HG02678 (cell line): ENCODE measurements around the gene CACNB1.

ENCODE experiments used
- ATAC-seq: cut with Tn5 transposase; IDR thresholded peaks from one replicate; pipeline ENCODE4 v1.9.1; 2021; ENCODE audit warnings: mild to moderate bottlenecking, moderate library complexity; ENCODE audit not compliant: unreplicated experiment

Gene CACNB1

DNA sequence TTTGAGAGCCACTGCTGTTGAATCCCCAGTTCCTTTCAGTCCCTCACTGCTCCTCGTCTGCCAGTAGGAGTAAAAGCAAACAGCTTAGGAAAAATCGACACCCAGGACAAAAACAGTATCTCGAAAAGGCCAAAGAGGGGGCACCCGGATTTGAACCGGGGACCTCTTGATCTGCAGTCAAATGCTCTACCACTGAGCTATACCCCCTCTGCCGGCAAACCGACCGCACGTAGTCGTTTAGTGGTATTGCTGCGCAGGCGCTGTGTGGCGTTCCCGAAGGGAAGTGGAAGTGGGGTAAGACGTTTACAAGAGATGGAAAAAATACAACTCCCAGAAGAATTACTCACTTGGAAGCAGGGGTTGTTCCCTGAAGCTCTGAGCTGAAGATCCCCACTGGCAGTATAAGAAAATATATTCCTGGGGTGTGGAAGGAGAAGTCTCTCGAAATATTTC is 43.8 kb downstream of the CACNB1 start:
- no peak for ATAC-seq

DNA sequence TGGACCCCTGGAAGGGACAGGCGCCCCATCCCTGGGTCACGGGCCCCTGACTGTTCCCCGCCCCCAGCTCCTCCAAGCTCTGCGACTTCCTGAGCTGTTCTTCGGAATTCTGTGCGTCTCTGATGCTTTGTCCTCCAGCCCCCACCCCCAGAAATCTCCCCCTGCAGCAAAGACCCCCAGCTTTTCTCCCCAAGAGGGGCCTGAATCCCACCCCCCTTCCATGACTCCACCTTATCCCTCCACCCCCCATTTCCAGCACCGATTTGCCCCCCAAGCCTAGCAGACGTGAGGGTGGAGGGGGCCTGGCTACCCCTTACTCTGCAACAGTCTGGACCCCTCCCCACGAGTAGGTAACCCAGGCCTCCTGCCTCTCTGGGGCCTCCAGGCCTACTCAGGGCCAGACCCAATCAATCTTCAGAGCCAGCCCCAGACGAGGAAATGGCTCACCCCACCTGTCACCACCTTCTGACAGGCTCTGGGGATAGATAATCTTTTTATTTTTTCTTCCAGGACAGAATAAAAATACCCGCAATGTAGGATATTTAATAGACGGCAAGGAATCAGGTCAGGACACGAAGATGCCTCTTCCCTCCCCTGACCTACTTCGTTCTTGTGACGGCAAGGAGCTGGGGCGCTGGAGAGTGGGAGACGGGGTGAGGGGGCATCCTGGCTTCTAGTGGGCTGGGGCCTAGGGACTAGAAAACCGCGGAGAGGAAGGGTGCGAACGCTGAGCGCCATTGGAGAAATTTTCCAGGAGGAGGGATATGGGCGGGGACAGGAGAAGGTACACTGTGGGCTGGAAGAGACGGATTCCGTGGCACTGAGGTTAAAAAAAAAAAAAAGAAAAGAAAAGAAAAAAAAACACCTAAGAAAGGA is 45.3 kb downstream of the CACNB1 start:
- no peak for ATAC-seq

DNA sequence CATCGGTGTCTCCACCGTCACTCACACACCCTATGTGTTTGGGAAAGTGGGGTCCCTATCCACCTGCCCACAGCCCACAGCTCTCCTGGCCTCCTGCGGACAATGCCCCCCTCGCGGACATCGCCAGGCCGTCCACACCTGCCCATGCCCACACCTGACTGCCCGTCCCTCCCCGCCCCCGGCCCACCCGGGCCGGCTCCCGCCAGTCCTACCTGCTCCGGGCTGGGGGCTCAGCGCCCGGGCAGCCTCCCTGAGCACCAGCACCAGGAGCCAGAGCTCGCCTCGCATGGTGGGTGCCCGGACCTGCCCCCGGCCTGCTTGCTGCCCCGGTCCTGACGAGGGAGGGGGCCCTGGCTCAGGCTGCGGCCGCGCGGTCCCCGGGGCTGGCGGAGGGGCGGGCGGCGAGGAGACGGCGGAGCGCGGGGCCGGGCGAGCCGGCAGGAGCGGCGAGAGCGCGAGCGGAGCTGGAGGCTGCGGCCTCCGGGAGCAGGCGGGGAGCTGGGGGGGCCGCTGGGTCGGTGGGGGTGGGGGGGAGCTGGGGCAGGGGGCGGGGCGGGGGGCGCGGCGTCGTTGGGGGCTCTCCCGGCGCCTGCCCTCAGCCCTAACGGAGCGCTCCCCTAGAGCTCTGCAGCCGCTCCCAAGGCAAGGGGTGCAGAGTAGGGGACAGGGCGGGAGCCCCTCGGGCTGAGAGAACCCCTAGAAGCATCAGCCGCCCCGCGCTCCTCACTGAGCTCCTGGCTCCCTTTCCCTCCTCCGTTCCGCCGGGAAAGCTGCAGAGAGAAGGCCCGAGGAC is 46.1 kb downstream of the CACNB1 start, which contains the start of gene PLXDC1:
TSS of gene PLXDC1 (minus strand) at position 488 of the 793 bp plus-strand sequence. CDS start at position 288, 200 bp downstream.
- ATAC-seq: no peak

DNA sequence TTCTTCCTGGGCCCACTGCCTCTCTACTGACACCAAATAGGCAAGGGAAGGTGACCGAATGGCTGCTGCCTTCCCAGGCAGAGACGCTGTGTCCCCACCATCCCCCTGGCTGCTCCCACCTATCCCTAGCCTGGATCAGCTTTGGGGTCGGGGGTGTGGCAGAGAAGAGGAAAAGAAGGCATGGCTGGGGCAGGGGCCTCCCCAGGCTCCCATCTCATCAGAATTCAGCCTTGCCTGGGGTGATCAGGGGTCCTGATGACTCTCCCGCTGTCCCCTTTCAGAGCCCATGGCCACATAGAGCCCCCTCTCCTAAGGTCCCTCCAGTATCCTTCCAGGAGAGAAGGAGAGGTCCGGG is 46.7 kb downstream of the CACNB1 start:
- ATAC-seq: no peak

DNA sequence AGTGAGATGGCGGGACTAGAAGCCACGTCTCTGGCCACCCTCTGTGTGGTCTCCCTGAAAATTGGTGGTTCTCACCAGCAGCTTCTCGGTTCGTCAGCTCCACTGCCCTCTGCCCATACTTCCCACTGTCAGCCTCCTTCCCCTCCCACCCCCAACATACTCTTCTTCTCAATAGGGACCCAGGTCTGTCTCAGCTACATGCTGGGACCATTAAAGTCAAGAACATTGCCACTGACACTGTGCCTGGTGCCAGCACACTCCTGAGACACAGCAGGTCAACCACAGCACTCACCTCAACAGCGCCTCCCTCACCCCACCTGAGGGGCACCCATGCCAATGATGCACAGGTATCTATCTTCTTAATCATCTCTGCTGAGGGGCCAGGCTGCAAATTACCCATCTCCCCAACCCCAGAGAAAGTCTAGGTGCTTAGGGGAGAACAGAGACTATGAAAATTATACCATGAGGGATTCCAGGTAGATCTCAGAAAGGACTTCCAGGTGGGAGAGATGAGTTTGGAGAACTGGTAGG is 47.3 kb downstream of the CACNB1 start:
- no peak for ATAC-seq

DNA sequence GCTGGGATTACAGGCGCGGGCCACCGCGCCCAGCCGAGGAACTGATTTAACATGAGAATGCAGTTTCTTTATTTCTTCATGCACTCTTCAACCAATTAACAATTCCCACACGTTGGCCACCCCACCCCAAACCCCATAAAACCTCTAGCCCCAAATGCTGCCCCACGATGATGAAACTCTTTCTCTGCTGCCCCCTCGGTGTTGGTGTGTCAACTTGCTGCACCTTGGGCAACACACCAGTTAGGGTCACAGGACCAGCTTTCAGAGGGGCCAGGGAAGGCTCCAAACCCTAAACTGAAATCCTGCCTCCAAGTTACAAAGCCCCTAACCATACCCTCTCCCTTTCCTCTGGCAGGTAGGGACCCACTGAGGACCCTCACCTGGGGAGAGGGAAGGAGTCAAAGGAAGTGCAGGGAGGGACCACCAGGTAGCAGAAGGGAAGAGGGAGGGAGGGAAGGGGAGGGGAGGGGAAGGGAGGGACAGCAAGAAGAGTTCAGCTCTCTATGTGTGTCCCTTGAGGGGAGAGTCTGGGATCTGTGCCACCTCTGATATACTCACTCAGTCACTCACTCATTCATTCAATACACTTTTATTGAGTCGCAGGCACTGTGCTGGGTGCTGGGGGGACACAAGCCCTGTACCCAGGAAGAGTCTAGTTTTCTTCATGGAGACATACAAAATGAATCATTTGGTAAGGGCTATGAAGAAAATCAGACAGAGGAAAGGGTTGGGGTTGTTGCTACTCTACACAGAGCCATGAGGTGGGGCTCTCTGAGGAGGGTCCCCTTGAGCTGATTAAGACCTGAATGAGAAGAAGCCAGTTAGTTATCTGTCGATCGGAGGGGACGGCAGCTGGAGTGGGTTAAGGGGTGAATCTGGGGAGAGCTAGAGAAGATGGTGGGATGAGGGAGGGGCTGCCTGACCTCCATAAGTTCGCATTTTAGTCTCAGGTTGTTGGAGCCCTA is 50.0 kb downstream of the CACNB1 start:
- no peak for ATAC-seq

DNA sequence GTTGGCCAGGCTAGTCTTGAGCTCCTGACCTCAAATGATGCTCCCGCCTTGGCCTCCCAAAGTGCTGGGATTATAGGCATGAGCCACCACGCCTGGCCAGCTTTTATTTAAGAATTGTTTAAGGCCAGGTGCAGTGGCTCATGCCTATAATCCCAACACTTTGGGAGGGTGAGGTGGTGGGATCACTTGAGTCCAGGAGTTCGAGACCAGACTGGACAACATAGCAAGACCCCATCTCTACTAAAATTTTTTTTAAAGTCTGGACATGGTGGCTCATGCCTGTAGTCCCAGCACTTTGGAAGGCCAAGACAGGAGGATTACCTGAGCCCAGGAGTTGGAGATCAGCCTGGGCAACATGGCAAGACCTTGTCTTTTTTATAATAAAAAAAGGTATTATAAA is 51.2 kb downstream of the CACNB1 start:
- no peak for ATAC-seq

DNA sequence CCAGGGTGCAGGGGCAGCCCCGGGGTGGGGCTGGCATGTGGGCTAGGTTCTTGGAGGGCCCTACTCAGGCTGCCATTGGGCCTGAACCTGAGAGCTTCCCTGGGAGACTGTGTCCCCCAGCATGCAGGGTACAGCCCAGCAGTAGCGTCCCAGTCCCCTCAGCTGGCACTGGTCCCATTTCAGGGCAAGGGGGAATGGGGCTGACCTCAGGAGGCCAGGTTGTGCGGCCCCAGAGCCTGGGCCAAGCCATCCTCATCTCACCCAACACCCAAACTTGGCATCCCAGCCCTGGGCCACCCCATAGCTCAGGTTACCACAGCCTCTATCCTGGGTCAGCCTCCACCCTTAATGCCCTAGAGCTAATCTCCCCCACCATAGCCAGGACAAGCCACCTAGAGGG is 52.3 kb downstream of the CACNB1 start:
- ATAC-seq: no peak

DNA sequence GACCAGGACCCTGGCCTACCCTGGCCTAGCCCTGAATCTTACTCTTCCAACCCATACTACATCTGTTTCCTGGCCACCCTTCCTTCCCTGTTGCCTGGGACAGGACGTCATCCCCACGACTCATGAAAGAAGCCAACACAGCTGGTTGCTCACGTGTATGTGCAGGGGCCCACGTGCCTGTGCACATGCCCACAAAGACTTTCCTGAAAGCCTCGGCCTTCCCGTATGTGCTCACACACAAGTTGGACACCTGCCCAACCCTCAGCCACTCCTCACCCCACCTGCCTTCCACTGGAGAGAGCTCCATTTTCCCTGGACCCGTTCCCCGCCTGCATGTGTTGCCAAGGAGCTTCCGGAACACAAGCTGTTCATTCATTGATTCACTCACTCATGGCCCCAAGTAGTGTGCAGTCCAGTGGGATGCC is 53.0 kb downstream of the CACNB1 start:
- no peak for ATAC-seq

DNA sequence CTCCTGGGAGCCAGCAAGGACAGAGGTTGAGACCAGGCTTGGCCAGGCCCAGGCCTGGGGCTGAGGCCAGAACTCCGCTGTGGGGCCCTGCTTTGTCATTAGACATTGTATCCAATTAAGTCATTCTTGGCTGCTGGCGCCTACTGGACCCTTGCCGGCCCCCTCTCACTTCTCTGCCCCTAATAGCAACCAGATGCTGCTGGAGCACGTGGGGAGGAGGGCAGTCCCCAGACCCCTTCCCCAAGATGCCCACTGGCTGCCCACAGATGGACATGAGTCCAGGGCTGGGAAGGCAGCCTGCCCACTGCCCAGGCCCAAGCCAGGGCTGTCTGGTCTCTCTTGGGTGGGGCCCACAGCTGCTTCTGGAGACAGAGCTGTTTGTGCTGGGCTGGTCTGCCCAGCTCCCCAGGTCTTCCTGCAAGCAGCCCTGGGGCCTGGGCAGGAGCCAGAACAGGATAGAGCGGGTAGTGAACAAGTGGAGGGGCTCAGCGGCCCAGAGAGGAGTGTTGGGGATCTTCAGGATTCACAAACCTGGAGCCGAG is 53.8 kb downstream of the CACNB1 start:
- no peak for ATAC-seq

DNA sequence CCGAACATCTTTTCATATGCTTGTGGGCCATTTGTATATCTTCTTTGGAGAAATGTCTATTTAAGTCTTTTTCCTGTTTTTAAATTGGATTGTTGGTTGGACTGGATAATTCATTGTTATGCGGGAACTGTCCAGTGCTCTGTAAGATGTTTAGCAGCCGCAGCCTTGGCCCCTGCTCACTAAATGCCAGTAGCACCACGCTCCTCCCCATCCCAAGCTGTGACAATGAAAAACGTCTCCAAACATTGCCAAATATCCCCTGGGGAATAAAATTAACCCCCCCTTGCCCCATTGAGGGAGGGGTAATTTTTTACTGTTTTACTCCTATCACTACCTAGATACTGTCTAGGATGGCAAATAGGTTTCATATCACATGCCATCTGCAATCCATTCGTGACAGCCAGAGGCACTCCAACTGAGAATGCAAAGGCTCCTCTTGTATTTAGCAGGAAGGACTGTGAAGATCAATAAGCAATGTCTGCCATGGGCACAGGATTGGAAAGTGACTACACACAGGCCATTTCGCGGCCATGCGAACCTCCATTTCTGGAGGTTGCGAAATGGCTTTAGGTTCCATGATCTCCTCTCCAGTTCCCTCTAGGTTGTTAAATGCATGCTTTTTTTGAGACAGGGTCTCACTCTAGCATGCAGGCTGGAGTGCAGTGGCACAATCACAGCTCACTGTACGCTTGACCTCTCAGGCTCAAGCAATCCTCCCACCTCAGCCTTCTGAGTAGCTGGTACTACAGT is 55.4 kb downstream of the CACNB1 start:
- no peak for ATAC-seq

DNA sequence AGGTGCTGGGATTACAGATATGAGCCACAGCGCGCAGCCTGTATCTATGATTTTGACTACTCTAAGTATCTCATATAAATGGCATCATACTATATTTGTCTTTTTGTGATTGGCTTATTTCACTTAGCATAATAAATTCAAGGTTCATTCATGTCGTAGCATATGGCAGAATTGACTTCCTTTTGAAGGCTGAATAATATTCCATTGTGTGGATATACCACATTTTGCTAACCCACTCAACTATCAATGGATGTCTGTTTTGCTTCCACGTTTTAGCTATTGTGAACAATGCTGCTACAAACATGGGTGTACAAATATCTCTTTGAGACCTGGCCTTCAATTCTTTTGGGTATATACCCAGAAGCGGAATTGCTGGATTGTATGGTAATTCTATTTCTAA is 56.2 kb downstream of the CACNB1 start:
- no peak for ATAC-seq

DNA sequence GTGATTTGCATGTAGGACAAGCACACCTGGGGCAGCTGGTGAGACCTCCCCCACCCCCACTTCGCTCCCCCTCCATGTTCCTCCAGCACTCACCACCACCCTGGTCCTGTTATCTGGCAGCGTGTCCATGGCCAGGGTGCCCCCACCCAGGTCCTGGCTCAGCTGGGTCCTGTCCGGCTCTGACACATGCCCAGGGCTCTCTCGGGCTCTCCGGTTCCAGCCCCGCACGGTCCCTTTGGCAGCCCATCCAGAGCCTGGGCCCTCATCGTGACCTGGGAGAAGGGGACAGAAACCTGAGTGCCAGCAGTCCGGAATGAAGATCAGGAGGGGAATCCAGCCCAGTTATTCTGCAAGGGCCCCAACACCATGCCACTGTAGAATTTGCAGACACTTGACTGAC is 57.9 kb downstream of the CACNB1 start:
- no peak for ATAC-seq

DNA sequence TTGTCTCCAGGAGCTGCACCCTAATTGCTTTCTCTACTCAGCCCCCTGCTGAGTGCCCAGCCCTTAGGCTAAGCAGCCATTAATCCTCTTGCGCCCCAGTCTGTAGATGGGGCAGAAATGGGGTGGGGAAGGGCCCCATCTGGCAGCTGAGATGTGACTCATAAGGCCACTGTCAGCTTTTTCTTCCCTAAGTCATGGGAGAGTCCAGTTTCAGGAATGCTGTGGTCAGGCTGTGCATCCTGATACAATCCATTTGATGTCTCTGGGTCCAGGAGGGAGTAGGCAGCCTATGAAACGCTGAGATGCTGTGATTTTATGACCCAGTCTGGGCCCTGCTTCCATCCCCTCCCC is 58.3 kb downstream of the CACNB1 start:
- ATAC-seq: no peak

DNA sequence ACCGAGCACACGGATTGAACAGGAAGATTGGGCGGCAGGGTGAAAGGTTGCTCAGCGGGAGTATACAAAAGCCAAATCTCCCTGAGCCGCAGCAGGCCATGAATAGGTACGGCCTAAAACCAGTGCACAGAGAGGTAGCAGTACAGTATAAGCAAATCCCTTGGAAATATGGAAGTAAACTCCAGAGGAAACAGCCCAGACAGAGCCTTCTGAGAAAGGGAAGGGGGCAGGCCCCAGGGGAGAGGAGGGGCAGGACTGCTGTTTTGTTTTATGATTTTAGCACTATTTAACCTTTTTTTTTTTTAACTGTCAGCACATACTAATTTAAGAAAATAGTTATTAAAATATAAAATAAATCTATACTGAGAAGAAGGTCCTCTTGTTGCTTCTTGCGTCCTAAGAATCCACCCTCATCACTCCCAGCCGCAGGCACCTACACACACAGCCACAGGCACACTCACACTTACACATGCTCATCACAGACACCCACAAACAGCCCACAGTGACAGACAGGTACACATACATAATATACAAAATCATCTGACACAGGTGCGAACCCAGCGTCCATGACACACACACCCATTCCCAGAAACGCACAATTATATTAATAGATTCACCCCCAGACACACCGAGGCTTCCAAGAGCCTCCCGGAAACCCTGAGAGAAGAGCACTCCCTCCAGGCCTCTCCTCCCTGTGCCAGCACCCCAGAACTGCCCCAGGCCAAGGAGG is 58.9 kb downstream of the CACNB1 start:
- no peak for ATAC-seq

DNA sequence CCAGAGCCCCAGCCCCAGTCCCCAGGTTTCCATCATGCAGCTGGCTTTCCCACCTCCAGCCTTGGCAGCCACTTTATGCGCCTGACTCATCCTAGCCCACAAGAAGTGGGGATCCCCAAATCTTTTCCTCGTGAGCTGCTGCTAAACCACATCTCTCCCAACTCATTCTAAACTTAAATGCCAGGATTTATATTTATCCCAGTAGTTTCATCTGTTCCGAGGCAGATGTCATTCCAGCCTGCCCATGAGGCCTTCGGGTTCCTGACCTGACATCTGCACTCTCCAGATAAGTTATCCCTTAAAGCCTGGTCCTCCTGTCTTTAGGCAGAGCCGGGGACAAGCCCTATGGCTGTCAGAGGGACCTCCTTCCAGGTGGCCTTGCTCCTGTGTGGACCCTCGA is 62.6 kb downstream of the CACNB1 start:
- no peak for ATAC-seq

DNA sequence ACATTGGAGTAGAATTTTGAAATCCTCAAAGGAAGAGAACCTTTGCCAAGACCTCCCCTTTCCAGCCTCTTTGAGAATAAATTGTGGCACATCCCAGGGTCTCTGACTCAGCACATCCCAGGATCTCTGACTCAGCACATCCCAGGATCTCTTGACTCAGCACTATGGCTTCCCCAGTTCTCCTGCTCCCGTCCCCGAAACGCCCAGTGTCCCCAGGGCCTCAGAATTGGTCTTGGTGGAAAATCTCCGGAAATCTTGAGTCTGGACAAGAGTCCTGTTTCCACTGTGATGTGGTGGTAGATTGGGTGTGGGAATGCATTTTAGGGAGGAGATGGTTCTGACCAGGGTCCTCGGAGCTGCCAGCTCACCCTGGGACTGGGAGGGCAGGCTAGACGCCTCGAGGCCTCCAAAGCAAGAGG is 65.3 kb downstream of the CACNB1 start:
- no peak for ATAC-seq

DNA sequence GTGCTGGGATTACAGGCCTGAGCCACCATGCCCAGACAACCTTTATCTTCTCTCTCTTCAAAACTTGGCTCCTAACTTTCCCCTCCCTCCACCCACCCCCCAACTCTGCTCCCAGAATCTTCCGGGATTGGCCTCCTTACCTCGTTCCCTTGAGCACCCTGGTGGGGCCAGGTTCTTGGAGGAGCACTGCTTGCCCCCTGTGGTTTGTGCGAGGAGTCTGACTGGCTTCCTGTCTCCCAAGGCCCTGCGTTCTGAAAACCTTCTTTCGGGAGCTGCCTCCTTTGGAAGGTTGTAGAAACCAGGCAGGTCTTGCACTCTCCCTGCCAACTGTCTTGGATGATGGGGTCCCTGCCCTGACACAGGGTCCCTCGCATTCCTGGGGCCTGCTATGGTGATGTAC is 65.9 kb downstream of the CACNB1 start:
- ATAC-seq: no peak

DNA sequence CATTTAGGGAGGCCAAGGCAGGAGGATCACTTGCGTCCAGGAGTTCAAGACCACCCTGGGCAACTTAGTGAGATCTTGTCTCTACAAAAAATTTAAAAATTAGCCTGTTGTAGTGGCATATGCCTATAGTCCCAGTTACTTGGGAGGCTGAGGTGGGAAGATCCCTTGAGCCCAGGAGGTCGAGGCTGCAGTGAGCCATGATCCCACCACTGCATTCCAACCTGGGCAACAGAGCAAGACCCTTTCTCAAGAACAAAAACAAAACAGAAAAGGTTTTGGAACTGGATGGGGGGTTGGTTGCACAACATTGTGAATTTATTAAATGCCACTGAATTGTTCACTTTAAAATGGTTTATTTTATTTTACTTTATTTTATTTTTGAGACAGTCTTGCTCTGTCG is 67.3 kb downstream of the CACNB1 start:
- no peak for ATAC-seq
